OCI-LY7 (cell line): ENCODE data around the gene NF2.

Experiments used
- CTCF ChIP-seq: fragments of 200-600 bp; sonication (generic); conservative IDR thresholded peaks from 2 replicates; pipeline ENCODE4 v1.5.1; 2014; ENCODE audit warnings: mild to moderate bottlenecking, antibody characterized with exemption, low read length, moderate library complexity, mixed read lengths
- EZH2phosphoT487 ChIP-seq: fragments of 200-600 bp; sonication (generic); IDR thresholded peaks from 2 replicates; pipeline ENCODE4 v1.6.1; 2018; ENCODE audit warnings: low read depth, borderline replicate concordance, mild to moderate bottlenecking, mixed run types, antibody characterized with exemption, low read length, moderate library complexity, mixed read lengths

DNA sequence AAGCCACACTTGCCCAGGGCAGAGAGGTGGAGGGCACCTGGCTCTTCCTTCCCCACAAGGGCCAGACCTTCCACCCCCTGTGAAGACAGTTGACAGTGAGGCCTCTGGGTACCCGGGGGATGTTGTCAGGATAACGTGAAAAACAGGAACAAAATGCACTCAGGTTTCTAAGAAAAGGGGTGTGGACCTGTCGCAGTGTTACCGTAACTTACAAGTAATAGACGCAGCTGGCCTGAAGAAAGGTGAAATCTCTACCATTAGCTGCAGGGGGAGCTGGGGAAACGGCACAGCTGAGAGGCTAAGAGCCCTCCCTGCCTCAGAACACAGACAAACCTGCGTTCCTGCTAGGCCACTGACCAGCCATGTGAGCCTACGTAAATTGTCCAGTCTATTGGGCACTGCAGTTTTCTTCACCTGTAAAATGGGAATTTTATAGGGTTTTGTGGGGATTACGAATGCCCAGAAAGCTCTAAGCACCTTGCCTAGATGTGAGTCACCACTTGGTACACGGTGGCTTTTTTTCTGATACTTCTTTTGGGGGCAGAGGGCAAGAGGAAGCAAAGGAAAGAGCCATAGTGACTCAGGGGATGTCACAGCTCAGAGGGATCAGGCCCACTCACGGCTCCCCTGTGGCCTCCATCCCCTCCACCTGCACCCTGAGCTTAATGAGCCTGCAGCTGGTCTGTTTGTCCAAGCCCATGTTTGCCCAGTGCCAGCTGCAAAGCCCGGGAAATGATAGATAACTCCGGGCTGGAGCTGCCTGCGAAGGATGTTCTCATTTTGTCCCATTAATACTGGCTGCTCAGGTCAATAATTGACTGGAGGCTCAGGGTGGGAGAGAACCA, 97.9 kb downstream of the NF2 start:
- no peak for TF ChIP-seq EZH2phosphoT487
- TF ChIP-seq CTCF: peak; percentile 65
